ENCODE results near the gene SMG5. TPM values are rescaled to one million over a fixed set of nuclear protein-coding genes. Genes with fewer than 3 reads are reported as not detected.

SMG5 gene
- total RNA-seq, 1 donor from 2014 or later, result 57.4 TPM

- no peak for FAIRE-seq
- Histone ChIP-seq H3K27me3 (ENCODE audit: control insufficient read depth, insufficient read depth, low read length) (no peaks in the 10 kb centered on the region), H3K4me3 (ENCODE audit: low read depth, low read length) (no peak overlapping the region), H3K36me3 (ENCODE audit: control insufficient read depth, insufficient read depth, low read length) (peaks cover 6% of the 10 kb centered on the region)
- peak; percentile 83 for DNase-seq (ENCODE audit: low read depth)
- no peak for TF ChIP-seq CTCF (IDR thresholded peaks at IDR 0.05; ENCODE audit: insufficient read depth, low read length, severe bottlenecking)
Measured at GRCh38 chr1:156214024-156214748, 68.4 kb downstream of the SMG5 start.

GRCh38 chr1:156213644-156213966, 69.0 kb downstream of the SMG5 start:
- no peaks in the 10 kb centered on the region for H3K27me3 ChIP-seq (ENCODE audit: control insufficient read depth, insufficient read depth, low read length)
- DNase-seq (ENCODE audit: low read depth) (no peak), FAIRE-seq (no peak)
- H3K4me3 ChIP-seq (ENCODE audit: low read depth, low read length), result peak overlapping the region; percentile 62
- peaks cover 6% of the 10 kb centered on the region for H3K36me3 ChIP-seq (ENCODE audit: control insufficient read depth, insufficient read depth, low read length)
- TF ChIP-seq CTCF (IDR thresholded peaks at IDR 0.05; ENCODE audit: insufficient read depth, low read length, severe bottlenecking), result no peak

- FAIRE-seq, result no peak
- no peaks in the 10 kb centered on the region for H3K27me3 ChIP-seq (ENCODE audit: control insufficient read depth, insufficient read depth, low read length)
- peak; percentile 90 for DNase-seq (ENCODE audit: low read depth)
- H3K4me3 ChIP-seq (ENCODE audit: low read depth, low read length), result peak within 1 kb of the TSS; percentile 62
- TF ChIP-seq CTCF (IDR thresholded peaks at IDR 0.05; ENCODE audit: insufficient read depth, low read length, severe bottlenecking), result no peak
- H3K36me3 ChIP-seq (ENCODE audit: control insufficient read depth, insufficient read depth, low read length), result peaks cover 6% of the 10 kb centered on the region
Measured at GRCh38 chr1:156212833-156213643, 69.6 kb downstream of the SMG5 start, which contains the start of gene PMF1. TSS of gene PMF1 (plus strand) at chr1:156213007. CDS start at chr1:156213016, 9 bp downstream.

GRCh38 chr1:156212130-156212529, 70.5 kb downstream of the SMG5 start:
- Histone ChIP-seq H3K27me3 (ENCODE audit: control insufficient read depth, insufficient read depth, low read length) (no peaks in the 10 kb centered on the region), H3K4me3 (ENCODE audit: low read depth, low read length) (no peak overlapping the region), H3K36me3 (ENCODE audit: control insufficient read depth, insufficient read depth, low read length) (peaks cover 9% of the 10 kb centered on the region)
- TF ChIP-seq CTCF (IDR thresholded peaks at IDR 0.05; ENCODE audit: insufficient read depth, low read length, severe bottlenecking), result no peak
- no peak for FAIRE-seq
- no peak for DNase-seq (ENCODE audit: low read depth)

- Histone ChIP-seq H3K27me3 (ENCODE audit: control insufficient read depth, insufficient read depth, low read length) (no peaks in the 10 kb centered on the region), H3K4me3 (ENCODE audit: low read depth, low read length) (no peak overlapping the region), H3K36me3 (ENCODE audit: control insufficient read depth, insufficient read depth, low read length) (peaks cover 9% of the 10 kb centered on the region)
- no peak for TF ChIP-seq CTCF (IDR thresholded peaks at IDR 0.05; ENCODE audit: insufficient read depth, low read length, severe bottlenecking)
- FAIRE-seq (no peak), DNase-seq (ENCODE audit: low read depth) (no peak)
Measured at GRCh38 chr1:156211243-156211642, 71.4 kb downstream of the SMG5 start.
